Measurements from ENCODE around the gene ATL2.

DNA sequence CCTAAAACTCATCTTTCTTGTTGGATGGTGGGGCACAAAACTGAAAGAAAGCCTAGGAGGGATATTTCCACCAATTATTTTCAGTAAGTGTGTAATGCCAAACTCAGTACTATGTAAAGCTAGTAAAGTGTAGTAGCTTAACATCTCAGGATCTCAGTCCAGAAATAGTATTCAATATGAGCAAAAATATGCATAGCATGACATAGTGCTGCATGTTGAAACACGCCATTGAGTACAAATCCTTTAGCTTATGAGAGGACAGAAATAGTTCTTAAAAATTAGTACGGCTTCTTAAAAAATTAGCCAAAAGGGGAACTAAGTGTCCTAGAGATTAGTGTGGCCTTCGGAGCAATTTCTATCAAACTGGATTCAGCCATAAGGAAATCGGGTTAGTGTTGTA is 21.7 kb upstream of the ATL2 start:
- TF ChIP-seq POLR2A (IDR thresholded peaks at IDR 0.05; ENCODE audit: control extremely low read depth in 1 of 2, low read depth in 2 of 2, low read length in 2 of 2): no peak
- no peak for TF ChIP-seq MAFK (IDR thresholded peaks at IDR 0.05; ENCODE audit: low read depth, low read length)
- TF ChIP-seq, protein P1, sequence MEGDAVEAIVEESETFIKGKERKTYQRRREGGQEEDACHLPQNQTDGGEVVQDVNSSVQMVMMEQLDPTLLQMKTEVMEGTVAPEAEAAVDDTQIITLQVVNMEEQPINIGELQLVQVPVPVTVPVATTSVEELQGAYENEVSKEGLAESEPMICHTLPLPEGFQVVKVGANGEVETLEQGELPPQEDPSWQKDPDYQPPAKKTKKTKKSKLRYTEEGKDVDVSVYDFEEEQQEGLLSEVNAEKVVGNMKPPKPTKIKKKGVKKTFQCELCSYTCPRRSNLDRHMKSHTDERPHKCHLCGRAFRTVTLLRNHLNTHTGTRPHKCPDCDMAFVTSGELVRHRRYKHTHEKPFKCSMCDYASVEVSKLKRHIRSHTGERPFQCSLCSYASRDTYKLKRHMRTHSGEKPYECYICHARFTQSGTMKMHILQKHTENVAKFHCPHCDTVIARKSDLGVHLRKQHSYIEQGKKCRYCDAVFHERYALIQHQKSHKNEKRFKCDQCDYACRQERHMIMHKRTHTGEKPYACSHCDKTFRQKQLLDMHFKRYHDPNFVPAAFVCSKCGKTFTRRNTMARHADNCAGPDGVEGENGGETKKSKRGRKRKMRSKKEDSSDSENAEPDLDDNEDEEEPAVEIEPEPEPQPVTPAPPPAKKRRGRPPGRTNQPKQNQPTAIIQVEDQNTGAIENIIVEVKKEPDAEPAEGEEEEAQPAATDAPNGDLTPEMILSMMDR (IDR thresholded peaks at IDR 0.05; ENCODE audit: control extremely low read depth in 1 of 3, insufficient read depth in 1 of 3, low read depth in 1 of 3, low read length in 3 of 3): no peak
- TF ChIP-seq EZH2 (IDR thresholded peaks at IDR 0.05; ENCODE audit: low read depth, low read length, severe bottlenecking): no peak

All from H1 (cell line).